IMR-90 (cell line): ENCODE results near the gene ANKMY1.

Experiments
- BHLHE40 ChIP-seq: fragments of 150-350 bp; IDR thresholded peaks from 2 replicates; pipeline ENCODE4 v1.6.1; 2016; ENCODE audit warnings: mild to moderate bottlenecking, low read depth, low read length
- CEBPB ChIP-seq: IDR thresholded peaks from 2 replicates; pipeline ENCODE4 v1.6.1; 2012; ENCODE audit warnings: low read depth, low read length, improper control_type of control experiment
- CTCF ChIP-seq: conservative IDR thresholded peaks from 2 replicates; pipeline ENCODE4 v1.5.1; 2012; ENCODE audit warnings: mild to moderate bottlenecking, low read depth, low read length, improper control_type of control experiment
- ELK1 ChIP-seq: fragments of 150-350 bp; IDR thresholded peaks from 2 replicates; pipeline ENCODE4 v1.6.1; 2016; ENCODE audit warnings: low read depth, mild to moderate bottlenecking, low read length, moderate library complexity, borderline replicate concordance
- FOS ChIP-seq: fragments of 150-350 bp; IDR thresholded peaks from 2 replicates; pipeline ENCODE4 v1.6.1; 2016; ENCODE audit warnings: low read depth, low read length
- MAFK ChIP-seq: IDR thresholded peaks from 2 replicates; pipeline ENCODE4 v1.6.1; 2012; ENCODE audit warnings: low read depth, low read length, improper control_type of control experiment
- NFE2L2 ChIP-seq: fragments of 150-350 bp; IDR thresholded peaks from 2 replicates; pipeline ENCODE4 v1.6.1; 2016; ENCODE audit warnings: low read depth, mild to moderate bottlenecking, low read length
- POLR2A ChIP-seq: IDR thresholded peaks from 2 replicates; pipeline ENCODE4 v1.6.1; 2012; ENCODE audit warnings: mild to moderate bottlenecking, low read depth, low read length
- RAD21 ChIP-seq: IDR thresholded peaks from 2 replicates; pipeline ENCODE4 v1.6.1; 2012; ENCODE audit warnings: low read length, improper control_type of control experiment
- RCOR1 ChIP-seq: IDR thresholded peaks from 2 replicates; pipeline ENCODE4 v1.6.1; 2012; ENCODE audit warnings: mild to moderate bottlenecking, low read length, improper control_type of control experiment; ENCODE audit not compliant: insufficient replicate concordance
- RFX5 ChIP-seq: IDR thresholded peaks from 2 replicates; pipeline ENCODE4 v1.8.0; 2012; ENCODE audit warnings: low read depth, mild to moderate bottlenecking, low read length, moderate library complexity
- SMC3 ChIP-seq: fragments of 150-350 bp; IDR thresholded peaks from 2 replicates; pipeline ENCODE4 v1.6.1; 2016; ENCODE audit warnings: low read depth, mild to moderate bottlenecking, antibody characterized with exemption, low read length, moderate library complexity
- USF2 ChIP-seq: fragments of 150-350 bp; IDR thresholded peaks from 2 replicates; pipeline ENCODE4 v1.6.1; 2017; ENCODE audit warnings: mild to moderate bottlenecking, antibody characterized with exemption, low read length, low read depth

- TF ChIP-seq SMC3 (no peak), CTCF (no peak), USF2 (no peak), POLR2A (no peak), RAD21 (no peak), RCOR1 (no peak), ELK1 (no peak), RFX5 (no peak), MAFK (no peak), FOS (no peak), NFE2L2 (no peak), CEBPB (no peak), BHLHE40 (no peak)
These were observed 40.4 kb downstream of the ANKMY1 start for GRCh38 chr2:240517342-240517741.
